GM12878 (cell line): ENCODE measurements around the gene PRKN. TPM values are rescaled to one million over a fixed set of nuclear protein-coding genes. Genes with fewer than 3 reads are reported as not detected.

Source experiments
- ATAC-seq: fragments of 200-7000 bp; cut with Tn5 transposase; 3 replicates; pipeline ENCODE4 v1.9.1; 2020; ENCODE audit warnings: mild to moderate bottlenecking, moderate library complexity
- BruUV-seq: library from RNA; stranded (reverse); fragments of 400-500 nt; replicated peaks from 2 replicates; lab custom pipeline; 2021; lab: Mats Ljungman, UMichigan
- CTCF ChIA-PET: fragments of 300-600 bp; sonication (Branson Sonifier 250); formaldehyde crosslinking; extraction: SDS; loops from one replicate; lab custom pipeline; 2021; ENCODE audit warnings: inconsistent platforms; lab: Yijun Ruan, JAX
- POLR2A ChIA-PET: fragments of 350-600 bp; formaldehyde crosslinking; extraction: SDS; loops from one replicate; lab custom pipeline; 2021; ENCODE audit warnings: inconsistent platforms; lab: Charles Lee
- RAD21 ChIA-PET: fragments of 300-600 bp; sonication (Branson Sonifier 250); formaldehyde crosslinking; loops from one replicate; lab custom pipeline; 2023; ENCODE audit warnings: antibody characterized with exemption; ENCODE audit not compliant: unreplicated experiment; lab: Charles Lee
- SMC1A ChIA-PET: fragments of 300-600 bp; sonication (Branson Sonifier 250); formaldehyde crosslinking; loops from one replicate; lab custom pipeline; 2023; ENCODE audit not compliant: unreplicated experiment, uncharacterized antibody; lab: Charles Lee
- DNase-seq: peaks from one replicate; pipeline ENCODE4 v3.0.0-alpha.2; 2011; ENCODE audit warnings: low read depth, low spot score
- FAIRE-seq: peaks from 3 replicates; lab custom pipeline; 2011; peaks lifted over from hg19 to GRCh38; lab: Jason Lieb, UNC
- H2AFZ ChIP-seq: 2 replicates; pipeline ENCODE4 v1.6.0; 2011; ENCODE audit warnings: low read depth, low read length, control low read depth; ENCODE audit not compliant: control insufficient read depth
- H3K27ac ChIP-seq: 2 replicates; pipeline ENCODE4 v1.5.1; 2011; ENCODE audit warnings: control low read depth; ENCODE audit not compliant: control insufficient read depth, insufficient read depth
- H3K27me3 ChIP-seq, 2 experiments: replicated peaks in 1 of 2; 2 replicates each; pipeline versions ENCODE4 v1.6.0 to v1.6.1; 2011; ENCODE audit warnings: low read length in 1 of 2; ENCODE audit not compliant: control insufficient read depth in 2 of 2, insufficient read depth in 2 of 2
- H3K36me3 ChIP-seq, 2 experiments: 2 replicates each; pipeline ENCODE4 v1.5.1; 2011; ENCODE audit warnings: low read length in 1 of 2; ENCODE audit not compliant: control insufficient read depth in 2 of 2, insufficient read depth in 2 of 2
- H3K4me1 ChIP-seq: 2 replicates; pipeline ENCODE4 v1.6.1; 2011; ENCODE audit warnings: mild to moderate bottlenecking, low read length, moderate library complexity, mixed read lengths; ENCODE audit not compliant: control insufficient read depth, insufficient read depth
- H3K4me2 ChIP-seq: 2 replicates; pipeline ENCODE4 v1.6.0; 2011; ENCODE audit warnings: control low read depth; ENCODE audit not compliant: control insufficient read depth, insufficient read depth
- H3K4me3 ChIP-seq: fragments of 200-600 bp; sonication (generic); 2 replicates; pipeline ENCODE4 v1.5.1; 2016
- H3K79me2 ChIP-seq: 2 replicates; pipeline ENCODE4 v1.6.0; 2011; ENCODE audit warnings: low read length; ENCODE audit not compliant: control insufficient read depth, insufficient read depth
- H3K9ac ChIP-seq: 2 replicates; pipeline ENCODE4 v1.8.0; 2011; ENCODE audit warnings: low read length, control low read depth, mixed read lengths; ENCODE audit not compliant: control insufficient read depth, insufficient read depth
- H3K9me3 ChIP-seq: replicated peaks from 3 replicates; pipeline ENCODE4 v1.5.1; 2011; ENCODE audit warnings: mild to moderate bottlenecking, low read length; ENCODE audit not compliant: control insufficient read depth, insufficient read depth
- H4K20me1 ChIP-seq: 2 replicates; pipeline ENCODE4 v1.6.0; 2011; ENCODE audit not compliant: control insufficient read depth, insufficient read depth
- BHLHE40 ChIP-seq, 2 experiments: fragments of 450-650 bp in 1 of 2; IDR thresholded peaks; 2 replicates each; pipeline ENCODE4 v1.6.1; 2011 to 2017; ENCODE audit warnings: low read depth in 2 of 2, borderline replicate concordance in 1 of 2, improper control_type of control experiment in 1 of 2, low read length in 1 of 2, mild to moderate bottlenecking in 1 of 2
- FOXK2 ChIP-seq: fragments of 450-650 bp; IDR thresholded peaks from 2 replicates; pipeline ENCODE4 v1.6.1; 2017; ENCODE audit warnings: mild to moderate bottlenecking, moderate library complexity
- HDAC2 ChIP-seq: fragments of 200-600 bp; sonication (generic); IDR thresholded peaks from 2 replicates; pipeline ENCODE4 v1.6.1; 2017
- KDM1A ChIP-seq: fragments of 200-600 bp; sonication (generic); IDR thresholded peaks from 2 replicates; pipeline ENCODE4 v1.6.1; 2016; ENCODE audit warnings: borderline replicate concordance
- MYC ChIP-seq: IDR thresholded peaks from 2 replicates; pipeline ENCODE4 v1.6.1; 2011; ENCODE audit warnings: mild to moderate bottlenecking, low read length, moderate library complexity, inconsistent platforms; ENCODE audit not compliant: insufficient read depth, insufficient replicate concordance, insufficient read length, severe bottlenecking
- NR2C1 ChIP-seq: fragments of 450-650 bp; IDR thresholded peaks from 2 replicates; pipeline ENCODE4 v1.6.1; 2017; ENCODE audit warnings: antibody characterized with exemption, mild to moderate bottlenecking, moderate library complexity
- PAX5 ChIP-seq: IDR thresholded peaks from 2 replicates; pipeline ENCODE4 v1.6.1; 2011; ENCODE audit warnings: low read depth, low read length, borderline replicate concordance
- POLR2AphosphoS2 ChIP-seq: IDR thresholded peaks from 2 replicates; pipeline ENCODE4 v1.6.1; 2011; ENCODE audit warnings: low read depth, mild to moderate bottlenecking, low read length, improper control_type of control experiment, moderate library complexity
- SIX5 ChIP-seq: IDR thresholded peaks from 2 replicates; pipeline ENCODE4 v1.6.1; 2011; ENCODE audit warnings: mild to moderate bottlenecking, low read depth, low read length, moderate library complexity; ENCODE audit not compliant: severe bottlenecking
- TCF7 ChIP-seq: IDR thresholded peaks from 2 replicates; pipeline ENCODE4 v1.6.1; 2014; ENCODE audit warnings: antibody characterized with exemption, borderline replicate concordance
- ZNF24 ChIP-seq: fragments of 450-650 bp; IDR thresholded peaks from 2 replicates; pipeline ENCODE4 v1.6.1; 2017; ENCODE audit warnings: antibody characterized with exemption, mild to moderate bottlenecking
- WGBS: methylation state at CpG from one replicate; pipeline ENCODE4 v1.1.6; 2016; ENCODE audit warnings: low lambda C conversion rate; ENCODE audit not compliant: insufficient replicate concordance, insufficient coverage; ENCODE audit errors: missing lambda C conversion rate; 5-methylcytosine and 5-hydroxymethylcytosine counted together
- in situ Hi-C: fragments of 300-500 bp; cut with MboI; formaldehyde crosslinking; loops from 9 replicates; pipeline ENCODE4 v1.14.3; 2018; ENCODE audit warnings: mixed read lengths
- intact Hi-C: fragments of 100-400 bp; cut with micrococcal nuclease; formaldehyde crosslinking; loops from one replicate; pipeline ENCODE4 v1.14.2; 2022; ENCODE audit not compliant: unreplicated experiment
- polyA plus RNA-seq, 11 experiments: library from polyadenylated mRNA; depleted of rRNA in 4 of 11; unstranded in 6 of 11; stranded (reverse) in 5 of 11; fragments of >200 nt; fragmentation: Nextera tagmentation in 4 of 11; fragmentation: Illumina TruSeq in 1 of 11; extraction: Ambion mirVana in 4 of 11; extraction: Trizol in 1 of 11; gene quantifications; 1 replicate in 1 of 11; 2 replicates in 10 of 11; pipeline versions ENCODE4 v1.2.1 to v1.2.3, GENCODE V29; 2011 to 2016; ENCODE audit warnings: inconsistent platforms in 2 of 11, missing spikeins in 2 of 11, low read depth in 1 of 11
- total RNA-seq, 4 experiments: library from RNA; depleted of rRNA in 3 of 4; stranded (reverse); fragments of >200 nt in 3 of 4; fragmentation: Illumina TruSeq in 1 of 4; extraction: Trizol in 1 of 4; gene quantifications; 2 replicates each; pipeline versions ENCODE4 v1.2.1 to v1.2.3, GENCODE V29; 2013 to 2021
- TF ChIP-seq, protein P1 (sequence below): fragments of 450-650 bp; IDR thresholded peaks from 2 replicates; pipeline ENCODE4 v1.6.1; 2016; ENCODE audit warnings: mild to moderate bottlenecking, moderate library complexity, borderline replicate concordance
- TF ChIP-seq, protein P2 (sequence below): fragments of 450-650 bp; IDR thresholded peaks from 2 replicates; pipeline ENCODE4 v1.6.1; 2017; ENCODE audit warnings: mild to moderate bottlenecking, low read depth, inconsistent platforms; ENCODE audit not compliant: poor library complexity, severe bottlenecking
- TF ChIP-seq, protein P3 (sequence below): fragments of 450-650 bp; IDR thresholded peaks from 2 replicates; pipeline ENCODE4 v1.6.1; 2017; ENCODE audit warnings: borderline replicate concordance

Gene PRKN
- total and polyA plus RNA-seq, 10 of the 15 experiments (the other 5 are each of a cell fraction or from before 2014, with no cell fraction given): 0.06 to 0.09 TPM; not detected in 8

DNA sequence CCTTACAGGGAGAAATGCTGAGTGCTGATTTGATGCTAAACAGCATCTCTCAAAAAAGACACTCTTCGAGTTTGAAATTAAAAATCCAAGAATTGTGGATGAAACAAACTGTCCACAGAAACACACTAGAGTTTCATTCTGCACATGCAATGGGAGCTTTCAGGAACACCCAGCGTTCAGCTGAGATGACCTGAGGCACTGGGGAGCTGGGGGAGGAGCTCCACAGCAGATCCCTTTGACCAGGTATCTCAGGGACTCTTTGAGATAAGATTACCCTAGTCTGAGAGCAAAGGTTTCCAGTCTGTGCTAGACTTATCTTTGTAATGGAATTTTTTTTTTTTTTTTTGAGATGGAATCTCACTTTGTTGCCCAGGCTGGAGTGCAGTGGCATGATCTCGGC is 1382.9 kb downstream of the PRKN start:
- no peak overlapping the region for H3K9ac ChIP-seq
- intact Hi-C loops: no loop called here
- H2AFZ ChIP-seq: no peak overlapping the region
- no peaks in the 10 kb centered on the region for H3K4me1 ChIP-seq
- H3K79me2 ChIP-seq: no peaks in the 10 kb centered on the region
- no peaks in the 10 kb centered on the region for H4K20me1 ChIP-seq
- H3K4me2 ChIP-seq: no peak overlapping the region
- in situ Hi-C loops: no loop called here
- no peaks in the 10 kb centered on the region for H3K36me3 ChIP-seq
- no peaks in the 10 kb centered on the region for H3K9me3 ChIP-seq
- TF ChIP-seq, protein P1, sequence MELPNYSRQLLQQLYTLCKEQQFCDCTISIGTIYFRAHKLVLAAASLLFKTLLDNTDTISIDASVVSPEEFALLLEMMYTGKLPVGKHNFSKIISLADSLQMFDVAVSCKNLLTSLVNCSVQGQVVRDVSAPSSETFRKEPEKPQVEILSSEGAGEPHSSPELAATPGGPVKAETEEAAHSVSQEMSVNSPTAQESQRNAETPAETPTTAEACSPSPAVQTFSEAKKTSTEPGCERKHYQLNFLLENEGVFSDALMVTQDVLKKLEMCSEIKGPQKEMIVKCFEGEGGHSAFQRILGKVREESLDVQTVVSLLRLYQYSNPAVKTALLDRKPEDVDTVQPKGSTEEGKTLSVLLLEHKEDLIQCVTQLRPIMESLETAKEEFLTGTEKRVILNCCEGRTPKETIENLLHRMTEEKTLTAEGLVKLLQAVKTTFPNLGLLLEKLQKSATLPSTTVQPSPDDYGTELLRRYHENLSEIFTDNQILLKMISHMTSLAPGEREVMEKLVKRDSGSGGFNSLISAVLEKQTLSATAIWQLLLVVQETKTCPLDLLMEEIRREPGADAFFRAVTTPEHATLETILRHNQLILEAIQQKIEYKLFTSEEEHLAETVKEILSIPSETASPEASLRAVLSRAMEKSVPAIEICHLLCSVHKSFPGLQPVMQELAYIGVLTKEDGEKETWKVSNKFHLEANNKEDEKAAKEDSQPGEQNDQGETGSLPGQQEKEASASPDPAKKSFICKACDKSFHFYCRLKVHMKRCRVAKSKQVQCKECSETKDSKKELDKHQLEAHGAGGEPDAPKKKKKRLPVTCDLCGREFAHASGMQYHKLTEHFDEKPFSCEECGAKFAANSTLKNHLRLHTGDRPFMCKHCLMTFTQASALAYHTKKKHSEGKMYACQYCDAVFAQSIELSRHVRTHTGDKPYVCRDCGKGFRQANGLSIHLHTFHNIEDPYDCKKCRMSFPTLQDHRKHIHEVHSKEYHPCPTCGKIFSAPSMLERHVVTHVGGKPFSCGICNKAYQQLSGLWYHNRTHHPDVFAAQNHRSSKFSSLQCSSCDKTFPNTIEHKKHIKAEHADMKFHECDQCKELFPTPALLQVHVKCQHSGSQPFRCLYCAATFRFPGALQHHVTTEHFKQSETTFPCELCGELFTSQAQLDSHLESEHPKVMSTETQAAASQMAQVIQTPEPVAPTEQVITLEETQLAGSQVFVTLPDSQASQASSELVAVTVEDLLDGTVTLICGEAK: no peak
- TF ChIP-seq BHLHE40 (IDR thresholded peaks at IDR 0.05; ENCODE audit: borderline replicate concordance in 1 of 2, low read depth in 2 of 2, low read length in 1 of 2) (no peak), TCF7 (no peak), HDAC2 (no peak), FOXK2 (no peak), ZNF24 (no peak), SIX5 (no peak), MYC (no peak), POLR2AphosphoS2 (no peak), KDM1A (no peak), NR2C1 (no peak), PAX5 (no peak)
- TF ChIP-seq, protein P2, sequence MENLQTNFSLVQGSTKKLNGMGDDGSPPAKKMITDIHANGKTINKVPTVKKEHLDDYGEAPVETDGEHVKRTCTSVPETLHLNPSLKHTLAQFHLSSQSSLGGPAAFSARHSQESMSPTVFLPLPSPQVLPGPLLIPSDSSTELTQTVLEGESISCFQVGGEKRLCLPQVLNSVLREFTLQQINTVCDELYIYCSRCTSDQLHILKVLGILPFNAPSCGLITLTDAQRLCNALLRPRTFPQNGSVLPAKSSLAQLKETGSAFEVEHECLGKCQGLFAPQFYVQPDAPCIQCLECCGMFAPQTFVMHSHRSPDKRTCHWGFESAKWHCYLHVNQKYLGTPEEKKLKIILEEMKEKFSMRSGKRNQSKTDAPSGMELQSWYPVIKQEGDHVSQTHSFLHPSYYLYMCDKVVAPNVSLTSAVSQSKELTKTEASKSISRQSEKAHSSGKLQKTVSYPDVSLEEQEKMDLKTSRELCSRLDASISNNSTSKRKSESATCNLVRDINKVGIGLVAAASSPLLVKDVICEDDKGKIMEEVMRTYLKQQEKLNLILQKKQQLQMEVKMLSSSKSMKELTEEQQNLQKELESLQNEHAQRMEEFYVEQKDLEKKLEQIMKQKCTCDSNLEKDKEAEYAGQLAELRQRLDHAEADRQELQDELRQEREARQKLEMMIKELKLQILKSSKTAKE: no peak
- TF ChIP-seq, protein P3, sequence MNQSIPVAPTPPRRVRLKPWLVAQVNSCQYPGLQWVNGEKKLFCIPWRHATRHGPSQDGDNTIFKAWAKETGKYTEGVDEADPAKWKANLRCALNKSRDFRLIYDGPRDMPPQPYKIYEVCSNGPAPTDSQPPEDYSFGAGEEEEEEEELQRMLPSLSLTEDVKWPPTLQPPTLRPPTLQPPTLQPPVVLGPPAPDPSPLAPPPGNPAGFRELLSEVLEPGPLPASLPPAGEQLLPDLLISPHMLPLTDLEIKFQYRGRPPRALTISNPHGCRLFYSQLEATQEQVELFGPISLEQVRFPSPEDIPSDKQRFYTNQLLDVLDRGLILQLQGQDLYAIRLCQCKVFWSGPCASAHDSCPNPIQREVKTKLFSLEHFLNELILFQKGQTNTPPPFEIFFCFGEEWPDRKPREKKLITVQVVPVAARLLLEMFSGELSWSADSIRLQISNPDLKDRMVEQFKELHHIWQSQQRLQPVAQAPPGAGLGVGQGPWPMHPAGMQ: no peak
- no TSS peak for BruUV-seq
- H3K27ac ChIP-seq: no peak overlapping the region
- ChIA-PET RAD21 (no interaction called here), POLR2A (no interaction called here), CTCF (interaction anchor here (0.7 to 1.2 kb wide), 2 partner anchors 27 to 295 kb away, joined by 4 to 5 read pairs; no protein-coding TSS in a partner anchor), SMC1A (no interaction called here)
- DNase-seq: no peak
- no peak for ATAC-seq
- H3K27me3 ChIP-seq: no peaks in the 10 kb centered on the region
- WGBS: 3% methylated on average over 3 of the region's 3 CpGs
- no peak overlapping the region for H3K4me3 ChIP-seq
- no peak for FAIRE-seq
